Forelimb muscle (tissue), 1 donor: Measurements from ENCODE around the gene SSR4. TPM values are rescaled to one million over a fixed set of nuclear protein-coding genes. Genes with fewer than 3 reads are reported as not detected.

Experiments used
- DNase-seq: peaks from one replicate; pipeline ENCODE4 v3.0.0-alpha.2; 2013; ENCODE audit warnings: low read depth
- polyA plus RNA-seq: library from polyadenylated mRNA; unstranded; fragments of 120-200 nt; gene quantifications from one replicate; pipeline ENCODE4 v1.2.1, GENCODE V29; 2013; ENCODE audit not compliant: insufficient read length

Gene SSR4
- polyA plus RNA-seq, 1 donor, result 115 TPM

DNA sequence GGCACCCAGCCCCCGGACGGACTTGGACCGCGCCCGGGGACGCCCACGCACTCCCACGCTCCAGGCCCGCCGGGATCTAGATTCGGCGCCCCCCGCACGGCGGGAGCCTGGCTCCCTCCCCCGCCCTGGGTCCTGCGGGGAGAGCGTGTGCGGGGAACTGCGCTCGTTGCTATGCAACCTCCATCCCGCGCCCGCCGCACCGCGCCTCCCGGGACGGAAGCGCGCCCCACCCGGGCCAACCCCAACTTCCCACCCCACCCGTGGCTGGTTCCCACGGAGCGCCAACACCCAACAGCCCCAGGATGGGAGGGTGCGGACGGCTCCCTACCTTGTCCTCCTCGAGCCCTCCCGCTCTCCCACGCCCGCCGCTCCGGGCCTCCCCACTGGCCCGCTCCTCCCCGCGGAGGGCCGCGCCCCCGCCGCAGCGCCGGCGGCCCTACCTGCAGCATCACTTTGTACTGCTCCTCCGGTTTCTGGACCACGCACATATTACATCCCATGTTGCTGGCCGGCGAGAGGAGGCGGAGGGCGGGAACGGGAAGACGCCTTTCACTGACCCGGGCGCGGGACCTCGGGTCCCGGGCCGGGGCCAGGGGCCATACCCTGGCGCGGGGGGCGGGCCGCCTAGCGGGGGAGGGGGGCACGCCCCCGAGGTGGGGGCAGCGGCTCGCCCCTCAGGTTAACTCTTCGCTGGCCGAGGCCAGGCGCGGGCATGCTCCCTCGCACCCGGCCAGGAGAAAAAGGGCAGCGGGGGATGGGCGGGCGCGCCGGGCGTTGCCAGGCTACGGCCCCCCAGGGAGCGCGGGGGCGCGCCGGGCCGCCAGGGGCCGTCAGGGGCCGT is 35.6 kb downstream of the SSR4 start, which contains the start of gene PDZD4:
Gene PDZD4, minus strand, starts transcription at position 746 of the 841 bp plus-strand sequence. Its CDS starts 246 bp downstream, at position 500.
- no peak for DNase-seq

DNA sequence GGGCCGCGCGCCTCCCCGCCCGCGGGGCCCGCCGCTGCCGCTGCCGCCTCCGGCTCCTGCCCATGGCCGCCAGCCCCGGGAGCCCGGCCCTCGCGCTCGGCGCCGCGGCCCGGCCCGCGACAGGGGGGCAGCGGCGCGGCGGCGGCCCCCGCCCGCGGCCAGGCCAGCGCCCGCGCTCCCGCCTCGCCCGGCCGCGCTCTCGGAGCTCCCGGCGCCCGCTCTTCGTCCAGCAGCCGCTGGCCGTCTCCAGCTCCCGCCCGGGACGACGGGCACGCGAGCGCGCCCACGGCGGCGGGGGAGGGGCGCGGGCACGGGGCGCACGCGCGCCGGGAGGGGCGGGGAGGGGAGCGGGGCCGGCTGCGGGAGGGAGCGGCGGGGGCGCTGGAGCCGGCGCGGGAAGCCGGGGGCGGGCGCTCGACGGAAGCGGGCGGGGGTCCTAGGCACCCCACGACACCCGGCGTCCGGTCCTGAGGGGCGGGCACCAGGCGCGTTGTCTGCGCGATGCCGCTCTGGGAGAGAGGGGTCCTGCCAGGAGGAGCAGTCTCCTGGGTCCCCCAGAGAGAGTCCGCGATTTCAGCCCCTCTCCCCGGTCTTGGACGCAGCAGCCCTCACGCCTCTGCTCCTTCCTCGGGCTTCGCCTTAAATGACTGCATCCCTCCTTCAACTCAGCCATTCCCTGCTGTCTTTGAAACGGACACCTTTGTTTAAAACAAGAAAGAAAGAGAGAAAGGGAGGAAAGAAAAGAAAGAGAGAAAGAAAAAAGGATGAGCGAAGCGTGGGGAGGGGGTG is 36.4 kb downstream of the SSR4 start:
- DNase-seq, result no peak

DNA sequence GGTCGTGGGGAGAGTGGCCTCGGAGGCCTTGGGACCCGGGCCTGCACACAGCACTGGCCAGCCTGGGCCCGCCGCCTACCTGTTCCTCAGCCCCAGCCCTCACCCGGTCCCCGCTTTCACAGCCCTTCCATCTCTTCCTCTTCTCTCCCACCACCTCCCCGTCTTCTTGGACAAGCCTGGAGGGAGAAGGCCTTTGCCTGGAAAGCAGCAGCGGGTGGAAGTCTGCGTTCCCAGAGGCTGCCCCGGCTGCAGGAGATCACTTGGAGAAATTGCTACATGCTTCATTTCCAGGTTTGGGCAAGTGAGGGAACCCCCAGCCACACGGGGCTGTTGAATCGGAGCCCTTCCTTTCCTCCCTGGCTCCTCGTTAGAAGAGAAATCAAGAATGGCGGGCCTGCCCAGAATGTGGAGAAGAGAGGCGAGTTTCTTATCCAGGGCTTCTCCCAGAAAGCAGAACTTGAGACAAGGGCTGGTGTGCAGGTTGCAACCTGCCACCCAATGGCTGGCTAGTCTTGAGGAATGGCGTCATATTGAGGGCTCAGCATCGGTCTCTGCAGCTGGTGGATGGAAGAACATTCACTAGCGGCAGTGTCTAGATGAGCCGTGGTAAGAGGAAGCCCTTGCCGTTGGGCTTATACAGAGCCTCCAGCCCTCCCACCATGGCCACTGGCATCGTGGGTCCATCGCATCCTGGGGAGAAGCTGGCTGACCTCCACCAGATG is 37.1 kb downstream of the SSR4 start:
- DNase-seq, result no peak

DNA sequence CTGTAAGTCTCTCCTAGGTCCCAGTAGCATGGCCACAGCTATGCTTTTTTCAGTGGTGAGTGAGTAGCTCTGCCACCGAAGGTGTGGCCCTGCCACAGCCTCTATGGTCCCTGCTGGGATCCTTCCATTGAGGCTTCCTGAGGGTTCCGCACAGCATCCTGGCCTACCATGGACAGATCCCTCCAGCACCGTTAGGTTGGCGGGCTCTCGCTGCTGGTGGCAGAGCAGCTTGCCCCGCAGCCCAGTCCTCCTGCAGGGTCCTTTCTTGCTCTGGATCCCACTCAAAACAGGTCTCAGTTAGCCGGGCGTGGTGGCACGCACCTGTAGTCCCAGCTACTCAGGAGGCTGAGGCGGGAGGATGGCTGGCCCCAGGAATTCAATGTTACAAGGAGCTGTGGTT is 38.3 kb downstream of the SSR4 start:
- DNase-seq, result no peak

DNA sequence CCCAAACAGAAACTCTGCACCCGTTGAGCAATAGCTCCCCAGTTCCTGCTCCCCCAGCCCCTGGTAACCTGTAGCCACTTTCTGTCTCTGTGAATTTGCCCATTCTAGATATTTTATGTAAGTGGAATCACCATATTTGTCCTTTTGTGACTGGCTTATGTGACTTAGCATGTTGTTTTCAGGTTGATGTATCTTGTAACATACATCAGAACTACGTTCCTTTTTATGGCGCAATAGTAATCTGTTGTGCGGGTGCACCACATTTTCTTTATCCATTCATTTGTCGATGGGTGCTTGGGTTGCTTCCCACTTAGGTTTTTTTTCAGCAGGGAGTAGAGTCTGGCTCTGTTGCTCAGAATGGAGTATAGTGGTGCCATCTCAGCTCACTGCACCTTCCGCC is 42.5 kb downstream of the SSR4 start:
- DNase-seq, result no peak

DNA sequence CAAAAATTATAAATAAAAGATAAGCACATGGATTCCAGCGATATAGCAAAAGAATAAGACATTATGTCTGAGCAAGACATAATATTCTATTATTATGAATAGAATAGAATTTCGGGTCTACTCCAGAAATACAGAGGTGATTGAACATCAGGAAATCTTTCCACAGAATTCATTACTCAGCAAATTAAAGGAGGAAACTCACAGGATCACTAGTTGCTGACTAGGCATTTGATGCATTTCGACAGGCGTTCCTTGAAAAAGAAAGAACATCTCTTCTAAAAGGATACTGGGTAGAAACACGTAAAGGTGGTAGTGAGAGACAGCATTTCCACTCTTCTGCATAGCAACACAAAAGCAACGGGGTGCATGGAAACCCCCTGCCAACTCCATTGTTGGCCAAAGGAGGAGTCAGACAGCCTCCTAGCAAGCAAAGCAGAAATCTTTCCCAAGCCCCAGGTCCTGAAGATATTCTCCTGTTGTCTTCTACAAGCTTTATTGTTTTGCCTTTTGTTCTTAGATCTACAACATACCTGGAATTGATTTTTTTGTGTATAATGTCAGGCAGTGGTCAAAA is 50.1 kb downstream of the SSR4 start:
- no peak for DNase-seq

DNA sequence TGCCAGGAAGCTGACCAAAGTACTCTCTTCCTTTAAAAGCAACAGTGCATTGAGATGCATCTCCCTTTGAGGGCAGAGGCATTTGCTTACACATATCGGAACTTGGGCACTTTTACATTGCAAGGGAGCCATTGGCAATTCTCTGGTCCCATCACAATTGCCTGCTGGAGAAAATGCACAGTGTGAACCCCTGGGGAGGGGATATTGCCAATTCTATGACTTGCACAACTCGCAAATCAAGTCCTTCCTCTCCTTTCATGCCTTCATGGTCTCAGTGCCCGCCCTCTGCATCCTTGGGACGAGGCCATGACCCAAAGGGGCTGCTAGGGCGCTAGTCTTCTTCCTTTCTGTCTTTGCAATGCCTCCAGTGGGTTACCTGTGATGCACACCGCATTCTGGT is 50.7 kb downstream of the SSR4 start:
- no peak for DNase-seq

DNA sequence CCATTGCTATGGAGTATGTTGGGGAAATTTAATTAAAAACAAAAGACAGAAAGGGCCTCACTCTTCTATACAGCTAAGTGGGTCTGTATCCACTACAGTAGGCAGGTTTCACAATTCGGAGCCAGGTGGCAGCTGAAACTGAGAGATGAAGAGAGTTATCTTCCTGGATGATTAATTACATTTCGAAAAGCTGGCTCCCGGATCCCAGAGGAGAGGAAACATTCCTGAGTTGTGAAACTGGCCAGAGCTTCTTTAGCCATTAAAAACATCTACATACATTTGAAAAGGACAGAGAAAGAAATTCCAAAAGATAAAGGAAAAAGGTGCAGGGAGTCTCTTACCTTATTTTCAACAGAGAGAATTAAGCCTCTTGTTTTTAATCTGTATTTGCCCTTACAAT is 51.4 kb downstream of the SSR4 start:
- DNase-seq, result no peak

Other genes with a start within 250 kb of the SSR4 start
- gene CCNQ, start 195.5 kb upstream of the SSR4 start, polyA plus RNA-seq, result 15.6 TPM
- 0.15 TPM for gene DUSP9, start 147.5 kb upstream of the SSR4 start, polyA plus RNA-seq
- 6.2 TPM for gene PNCK, start 120.9 kb upstream of the SSR4 start, polyA plus RNA-seq
- 40.6 TPM for gene SLC6A8, start 106.7 kb upstream of the SSR4 start, polyA plus RNA-seq
- 74.1 TPM for gene BCAP31, start 70.3 kb upstream of the SSR4 start, polyA plus RNA-seq
- gene ABCD1, start 69.8 kb upstream of the SSR4 start, polyA plus RNA-seq, result 10.3 TPM
- 2.3 TPM for gene PLXNB3, start 30.4 kb upstream of the SSR4 start, polyA plus RNA-seq
- 299 TPM for gene SRPK3, start 13.6 kb upstream of the SSR4 start, polyA plus RNA-seq
- gene IDH3G, start 293 bp upstream of the SSR4 start, polyA plus RNA-seq, result 49.6 TPM
- 2.4 TPM for gene PDZD4, start 35.9 kb downstream of the SSR4 start, polyA plus RNA-seq
- gene L1CAM, start 91.5 kb downstream of the SSR4 start, polyA plus RNA-seq, result 1.9 TPM
- 1.1 TPM for gene AVPR2, start 110.0 kb downstream of the SSR4 start, polyA plus RNA-seq
- gene ARHGAP4, start 131.6 kb downstream of the SSR4 start, polyA plus RNA-seq, result 21.5 TPM
- gene NAA10, start 140.4 kb downstream of the SSR4 start, polyA plus RNA-seq, result 75.3 TPM
- gene RENBP, start 150.0 kb downstream of the SSR4 start, polyA plus RNA-seq, result 3.7 TPM
- gene HCFC1, start 177.2 kb downstream of the SSR4 start, polyA plus RNA-seq, result 30.7 TPM
- 2.8 TPM for gene TMEM187, start 178.1 kb downstream of the SSR4 start, polyA plus RNA-seq
- gene IRAK1, start 225.2 kb downstream of the SSR4 start, polyA plus RNA-seq, result 46.7 TPM